ENCODE measurements around the gene PLA2G2D. TPM values are rescaled to one million over a fixed set of nuclear protein-coding genes. Genes with fewer than 3 reads are reported as not detected.

The PLA2G2D gene
- total and polyA plus RNA-seq, 10 of the 15 experiments (the other 5 are each of a cell fraction or from before 2014, with no cell fraction given), result 0.06 to 0.38 (median 0.16) TPM; not detected in 2

- TF ChIP-seq SUZ12 (IDR thresholded peaks at IDR 0.05; ENCODE audit: unreplicated experiment), result no peak
Measured at GRCh38 chr1:20149601-20150325, 30.4 kb upstream of the PLA2G2D start (continued).

- DNase-seq (ENCODE audit: low read depth, low spot score), result no peak
- in situ Hi-C loops (cut with MboI), result no loop called here
- intact Hi-C loops (cut with micrococcal nuclease; ENCODE audit: unreplicated experiment), result no loop called here
Measured at GRCh38 chr1:20148571-20149500, 29.5 kb upstream of the PLA2G2D start.

More at GRCh38 chr1:20148571-20149500, 29.5 kb upstream of the PLA2G2D start:
- ChIA-PET SMC1A (ENCODE audit: uncharacterized antibody, unreplicated experiment) (interaction anchor here (0.7 to 6.0 kb wide), 3 partner anchors 48 to 229 kb away, joined by 3 to 31 read pairs (median 5); no protein-coding TSS in a partner anchor), POLR2A (no interaction called here), CTCF (interaction anchor here (10.8 kb wide), 1 partner anchor 49 kb away, joined by 181 read pairs; no protein-coding TSS in a partner anchor), RAD21 (ENCODE audit: unreplicated experiment) (no interaction called here)
- Histone ChIP-seq H2AFZ (ENCODE audit: control insufficient read depth, low read depth, low read length) (no peak overlapping the region), H3K36me3 (ENCODE audit: control insufficient read depth in 2 of 2, insufficient read depth in 2 of 2, low read length in 1 of 2) (no peaks in the 10 kb centered on the region), H3K4me1 (ENCODE audit: control insufficient read depth, insufficient read depth, low read length) (peaks cover under 1% of the 10 kb centered on the region), H3K9me3 (replicated peaks; ENCODE audit: control insufficient read depth, insufficient read depth, low read length) (no peaks in the 10 kb centered on the region), H3K4me3 (no peak overlapping the region), H4K20me1 (ENCODE audit: control insufficient read depth, insufficient read depth) (no peaks in the 10 kb centered on the region), H3K27me3 (replicated peaks in 1 of 2; ENCODE audit: control insufficient read depth in 2 of 2, insufficient read depth in 2 of 2, low read length in 1 of 2) (no peaks in the 10 kb centered on the region), H3K27ac (ENCODE audit: control insufficient read depth, insufficient read depth) (no peak overlapping the region), H3K79me2 (ENCODE audit: control insufficient read depth, insufficient read depth, low read length) (no peaks in the 10 kb centered on the region), H3K9ac (ENCODE audit: control insufficient read depth, insufficient read depth, low read length) (no peak overlapping the region), H3K4me2 (ENCODE audit: control insufficient read depth, insufficient read depth) (no peak overlapping the region)
- no peak for FAIRE-seq
- WGBS (ENCODE audit: insufficient coverage, insufficient replicate concordance, low lambda C conversion rate, missing lambda C conversion rate), result 44% methylated on average over 13 of the region's 13 CpGs
- BruUV-seq (replicated peaks), result no TSS peak
- no peak for ATAC-seq
- TF ChIP-seq CTCF (IDR thresholded peaks at IDR 0.05 in 2 of 3, conservative IDR thresholded peaks at IDR 0.05 in 1 of 3; ENCODE audit: control insufficient read depth in 2 of 3, extremely low read depth in 1 of 3, insufficient read depth in 1 of 3, low read depth in 3 of 3, low read length in 3 of 3) (no peak), RFX5 (IDR thresholded peaks at IDR 0.05; ENCODE audit: low read depth, low read length) (no peak)
